HCT116 (cell line): ENCODE data around the gene CLDN17. TPM values are rescaled to one million over a fixed set of nuclear protein-coding genes. Genes with fewer than 3 reads are reported as not detected.

ENCODE experiments used
- ATAC-seq: fragments of 200-7000 bp; cut with Tn5 transposase; 2 replicates; pipeline ENCODE4 v1.9.1; 2020; ENCODE audit warnings: mild to moderate bottlenecking, moderate library complexity
- BruUV-seq: library from RNA; stranded (reverse); fragments of 400-500 nt; replicated peaks from 2 replicates; lab custom pipeline; 2021; lab: Mats Ljungman, UMichigan
- CTCF ChIA-PET: fragments of 300-600 bp; sonication (Branson Sonifier 250); formaldehyde crosslinking; loops from one replicate; lab custom pipeline; 2021; ENCODE audit warnings: antibody characterized with exemption; lab: Charles Lee
- POLR2A ChIA-PET: fragments of 300-600, 350-600 bp; sonication (Branson Sonifier 250); formaldehyde crosslinking; loops from one replicate; lab custom pipeline; 2021; ENCODE audit warnings: antibody characterized with exemption; lab: Charles Lee
- RAD21 ChIA-PET, 2 experiments: fragments of 300-600 bp; sonication (Branson Sonifier 250); formaldehyde crosslinking; loops; one replicate each; lab custom pipeline; 2023; ENCODE audit warnings: low total read pairs in 2 of 2; ENCODE audit not compliant: uncharacterized antibody in 2 of 2, unreplicated experiment in 2 of 2, low non-redundant PET in 1 of 2; lab: Charles Lee
- DNase-seq: peaks from one replicate; pipeline ENCODE4 v3.0.0-alpha.2; 2010; ENCODE audit warnings: low read depth, low spot score
- H2AFZ ChIP-seq: fragments of 200-600 bp; shearing (Covaris generic), sonication (generic); 2 replicates; pipeline ENCODE4 v1.6.1; 2017; ENCODE audit warnings: low read depth, mixed run types, mixed read lengths, antibody characterized with exemption, low read length; ENCODE audit not compliant: poor library complexity, severe bottlenecking
- H3K27ac ChIP-seq: 2 replicates; pipeline ENCODE4 v1.5.1; 2012; ENCODE audit warnings: low read depth, low read length
- H3K27me3 ChIP-seq: fragments of 200-600 bp; sonication (generic); 2 replicates; pipeline ENCODE4 v1.6.1; 2016; ENCODE audit warnings: mixed run types, low read length, mixed read lengths; ENCODE audit not compliant: insufficient read depth
- H3K36me3 ChIP-seq, 2 experiments: fragments of 200-500 bp in 1 of 2; fragments of 200-600 bp in 1 of 2; sonication (Bioruptor generic) in 1 of 2; sonication (generic) in 1 of 2; 2 replicates each; pipeline versions ENCODE4 v1.5.1 to v1.6.1; 2014 to 2016; ENCODE audit warnings: low read length in 2 of 2, inconsistent platforms in 1 of 2, mixed read lengths in 1 of 2, mixed run types in 1 of 2; ENCODE audit not compliant: insufficient read depth in 2 of 2, control insufficient read depth in 1 of 2
- H3K4me1 ChIP-seq, 2 experiments: fragments of 200-600 bp in 1 of 2; sonication (generic) in 1 of 2; 2 replicates each; pipeline versions ENCODE4 v1.5.1 to v1.6.1; 2012 to 2017; ENCODE audit warnings: low read length in 2 of 2, inconsistent platforms in 1 of 2, mild to moderate bottlenecking in 1 of 2, mixed read lengths in 1 of 2, mixed run types in 1 of 2, moderate library complexity in 1 of 2; ENCODE audit not compliant: insufficient read depth in 2 of 2, control insufficient read depth in 1 of 2
- H3K4me2 ChIP-seq: fragments of 200-600 bp; sonication (generic); 2 replicates; pipeline ENCODE4 v1.6.1; 2017; ENCODE audit warnings: mixed run types, low read length, mixed read lengths
- H3K4me3 ChIP-seq, 2 experiments: fragments of 200-600 bp in 1 of 2; sonication (generic) in 1 of 2; replicated peaks in 1 of 2; 2 replicates each; pipeline ENCODE4 v1.5.1; 2011 to 2016; ENCODE audit warnings: low read length in 2 of 2, control low read depth in 1 of 2, low read depth in 1 of 2, mild to moderate bottlenecking in 1 of 2, mixed read lengths in 1 of 2, mixed run types in 1 of 2
- H3K79me2 ChIP-seq: fragments of 200-600 bp; sonication (generic); 2 replicates; pipeline ENCODE4 v1.6.1; 2017; ENCODE audit warnings: mild to moderate bottlenecking, mixed run types, low read length, moderate library complexity, mixed read lengths; ENCODE audit not compliant: insufficient read depth
- H3K9ac ChIP-seq: fragments of 200-600 bp; sonication (generic); 2 replicates; pipeline ENCODE4 v1.6.1; 2016; ENCODE audit warnings: low read length, mixed read lengths
- H3K9me2 ChIP-seq: fragments of 200-600 bp; sonication (generic), shearing (Covaris generic); 2 replicates; pipeline ENCODE4 v1.6.1; 2017; ENCODE audit warnings: mixed run types, mild to moderate bottlenecking, moderate library complexity; ENCODE audit not compliant: insufficient read depth
- H3K9me3 ChIP-seq, 2 experiments: fragments of 200-500 bp in 1 of 2; fragments of 200-600 bp in 1 of 2; sonication (Bioruptor generic) in 1 of 2; sonication (generic) in 1 of 2; 2 replicates each; pipeline ENCODE4 v1.6.1; 2014 to 2017; ENCODE audit warnings: low read length in 2 of 2, mixed read lengths in 2 of 2, inconsistent platforms in 1 of 2, low read depth in 1 of 2, mild to moderate bottlenecking in 1 of 2, mixed run types in 1 of 2, moderate library complexity in 1 of 2; ENCODE audit not compliant: control insufficient read depth in 1 of 2, insufficient read depth in 1 of 2
- H4K20me1 ChIP-seq: fragments of 200-600 bp; sonication (generic), shearing (Covaris generic); 2 replicates; pipeline ENCODE4 v1.6.1; 2017; ENCODE audit warnings: mixed run types, mild to moderate bottlenecking, moderate library complexity; ENCODE audit not compliant: insufficient read depth
- EZH2 ChIP-seq: fragments of 200-600 bp; sonication (generic); IDR thresholded peaks from 2 replicates; pipeline ENCODE4 v1.6.1; 2017; ENCODE audit warnings: antibody characterized with exemption, mixed run types
- RAD21 ChIP-seq: IDR thresholded peaks from 2 replicates; pipeline ENCODE4 v1.6.1; 2012; ENCODE audit warnings: low read depth, mild to moderate bottlenecking
- SIN3A ChIP-seq: IDR thresholded peaks from 2 replicates; pipeline ENCODE4 v1.6.1; 2012; ENCODE audit warnings: low read depth
- ZNF274 ChIP-seq: fragments of 200-500 bp; sonication (Bioruptor generic); IDR thresholded peaks from 2 replicates; pipeline ENCODE4 v1.6.1; 2014; ENCODE audit warnings: mild to moderate bottlenecking, low read depth, low read length, inconsistent platforms
- intact Hi-C: fragments of 100-400 bp; cut with micrococcal nuclease; formaldehyde crosslinking; loops from 2 replicates; pipeline ENCODE4 v1.10.0; 2022
- total RNA-seq: library from RNA; stranded (reverse); gene quantifications from one replicate; pipeline ENCODE4 v1.2.1, GENCODE V29; 2021; ENCODE audit not compliant: unreplicated experiment
- TF ChIP-seq, protein P1 (sequence below), 3 experiments: fragments of 200-600 bp in 1 of 3; sonication (generic) in 1 of 3; IDR thresholded peaks in 2 of 3; conservative IDR thresholded peaks in 1 of 3; 2 replicates each; pipeline ENCODE4 v1.5.1; 2012 to 2017; ENCODE audit warnings: low read depth in 2 of 3, low read length in 2 of 3, antibody characterized with exemption in 1 of 3, borderline replicate concordance in 1 of 3, control low read depth in 1 of 3, mild to moderate bottlenecking in 1 of 3, mixed read lengths in 1 of 3, mixed run types in 1 of 3, moderate library complexity in 1 of 3; ENCODE audit not compliant: insufficient read depth in 1 of 3
- TF ChIP-seq, protein P2 (sequence below): IDR thresholded peaks from 2 replicates; pipeline ENCODE4 v1.6.1; 2011; ENCODE audit warnings: mild to moderate bottlenecking, low read length, moderate library complexity; ENCODE audit not compliant: insufficient replicate concordance; ENCODE audit errors: extremely low read depth

Gene CLDN17
- total RNA-seq, 1 experiment from 2014 or later, result not detected

DNA sequence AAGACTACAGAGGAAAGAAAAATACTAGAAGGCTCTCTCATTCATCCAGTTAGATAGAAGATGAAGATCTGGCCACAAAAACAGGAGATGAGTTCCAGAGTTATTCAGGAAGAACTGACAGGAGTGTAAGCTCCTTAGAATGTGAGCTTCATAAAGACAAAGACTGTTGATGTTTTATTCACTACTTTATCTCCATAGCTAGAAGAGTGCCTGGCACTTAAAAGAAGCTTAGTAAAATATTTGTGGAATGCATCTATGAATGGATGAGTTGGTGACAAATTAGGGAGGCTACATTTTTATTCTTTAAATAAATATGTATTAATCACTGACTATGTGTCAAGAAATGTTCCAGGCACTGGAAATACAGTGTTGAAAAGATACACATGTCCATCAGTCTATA, 13.8 kb downstream of the CLDN17 start:
- BruUV-seq, result no TSS peak

More for the DNA sequence above, 13.8 kb downstream of the CLDN17 start:
- Histone ChIP-seq H3K4me3 (no peak overlapping the region), H3K27ac (no peak overlapping the region), H3K27me3 (no peaks in the 10 kb centered on the region), H3K36me3 (no peaks in the 10 kb centered on the region), H3K9me3 (peaks cover 15 to 28% of the 10 kb centered on the region in 2 experiments; a peak in 2 of 4 replicates), H4K20me1 (no peaks in the 10 kb centered on the region), H3K4me2 (no peak overlapping the region), H3K4me1 (no peaks in the 10 kb centered on the region), H3K9me2 (no peaks in the 10 kb centered on the region), H3K79me2 (no peaks in the 10 kb centered on the region), H2AFZ (no peak overlapping the region), H3K9ac (no peak overlapping the region)
- intact Hi-C loops, result no loop called here
- ATAC-seq, result no peak
- ChIA-PET CTCF (no interaction called here), POLR2A (interaction anchor here (0.7 kb wide), 1 partner anchor 21 kb away, joined by 3 read pairs; no protein-coding TSS in a partner anchor), RAD21 (no interaction called here)
- no peak for TF ChIP-seq SIN3A
- no peak for TF ChIP-seq RAD21
- no peak for TF ChIP-seq EZH2
- TF ChIP-seq, protein P1, sequence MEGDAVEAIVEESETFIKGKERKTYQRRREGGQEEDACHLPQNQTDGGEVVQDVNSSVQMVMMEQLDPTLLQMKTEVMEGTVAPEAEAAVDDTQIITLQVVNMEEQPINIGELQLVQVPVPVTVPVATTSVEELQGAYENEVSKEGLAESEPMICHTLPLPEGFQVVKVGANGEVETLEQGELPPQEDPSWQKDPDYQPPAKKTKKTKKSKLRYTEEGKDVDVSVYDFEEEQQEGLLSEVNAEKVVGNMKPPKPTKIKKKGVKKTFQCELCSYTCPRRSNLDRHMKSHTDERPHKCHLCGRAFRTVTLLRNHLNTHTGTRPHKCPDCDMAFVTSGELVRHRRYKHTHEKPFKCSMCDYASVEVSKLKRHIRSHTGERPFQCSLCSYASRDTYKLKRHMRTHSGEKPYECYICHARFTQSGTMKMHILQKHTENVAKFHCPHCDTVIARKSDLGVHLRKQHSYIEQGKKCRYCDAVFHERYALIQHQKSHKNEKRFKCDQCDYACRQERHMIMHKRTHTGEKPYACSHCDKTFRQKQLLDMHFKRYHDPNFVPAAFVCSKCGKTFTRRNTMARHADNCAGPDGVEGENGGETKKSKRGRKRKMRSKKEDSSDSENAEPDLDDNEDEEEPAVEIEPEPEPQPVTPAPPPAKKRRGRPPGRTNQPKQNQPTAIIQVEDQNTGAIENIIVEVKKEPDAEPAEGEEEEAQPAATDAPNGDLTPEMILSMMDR (IDR thresholded peaks at IDR 0.05 in 2 of 3, conservative IDR thresholded peaks at IDR 0.05 in 1 of 3; ENCODE audit: borderline replicate concordance in 1 of 3, insufficient read depth in 1 of 3, low read depth in 2 of 3, low read length in 2 of 3), result no peak
- no peak for TF ChIP-seq ZNF274
- TF ChIP-seq, protein P2, sequence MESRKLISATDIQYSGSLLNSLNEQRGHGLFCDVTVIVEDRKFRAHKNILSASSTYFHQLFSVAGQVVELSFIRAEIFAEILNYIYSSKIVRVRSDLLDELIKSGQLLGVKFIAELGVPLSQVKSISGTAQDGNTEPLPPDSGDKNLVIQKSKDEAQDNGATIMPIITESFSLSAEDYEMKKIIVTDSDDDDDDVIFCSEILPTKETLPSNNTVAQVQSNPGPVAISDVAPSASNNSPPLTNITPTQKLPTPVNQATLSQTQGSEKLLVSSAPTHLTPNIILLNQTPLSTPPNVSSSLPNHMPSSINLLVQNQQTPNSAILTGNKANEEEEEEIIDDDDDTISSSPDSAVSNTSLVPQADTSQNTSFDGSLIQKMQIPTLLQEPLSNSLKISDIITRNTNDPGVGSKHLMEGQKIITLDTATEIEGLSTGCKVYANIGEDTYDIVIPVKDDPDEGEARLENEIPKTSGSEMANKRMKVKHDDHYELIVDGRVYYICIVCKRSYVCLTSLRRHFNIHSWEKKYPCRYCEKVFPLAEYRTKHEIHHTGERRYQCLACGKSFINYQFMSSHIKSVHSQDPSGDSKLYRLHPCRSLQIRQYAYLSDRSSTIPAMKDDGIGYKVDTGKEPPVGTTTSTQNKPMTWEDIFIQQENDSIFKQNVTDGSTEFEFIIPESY, result no peak
- DNase-seq, result no peak
